ENCODE measurements around the gene RSBN1.
"Not testable (repeated sequence)": the region's sequence is repeated elsewhere in the genome, so short reads cannot be mapped to it uniquely, and the experiment has no call there.

RSBN1 gene

DNA sequence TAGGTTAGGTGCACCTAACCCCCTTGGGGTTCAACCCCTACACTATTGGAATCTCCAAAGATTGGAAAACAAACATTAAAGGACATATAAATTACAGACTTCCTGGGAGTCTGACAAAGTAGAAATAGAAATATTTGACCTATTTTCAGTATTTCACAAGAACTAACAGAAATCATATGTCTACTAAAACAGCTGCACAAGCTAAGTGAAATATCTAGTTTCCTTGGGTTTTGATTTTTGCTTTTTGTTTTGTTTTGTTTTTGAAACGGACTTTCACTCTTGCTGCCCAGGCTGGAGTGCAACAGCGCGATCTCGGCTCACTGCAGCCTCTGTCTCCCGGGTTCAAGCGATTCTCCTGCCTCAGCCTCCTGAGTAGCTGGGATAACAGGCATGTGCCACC is 40.4 kb upstream of the RSBN1 start:
- not testable (repeated sequence) for H3K4me3 ChIP-seq (ENCODE audit: low read length in 2 of 2); H3K9me3 ChIP-seq (ENCODE audit: control insufficient read depth in 2 of 2, low read length in 2 of 2); H3K27ac ChIP-seq (ENCODE audit: low read length); H3K9ac ChIP-seq (ENCODE audit: low read length in 2 of 2); H3K27me3 ChIP-seq (ENCODE audit: control insufficient read depth in 1 of 2, insufficient read depth in 2 of 2, low read length in 2 of 2); H3K4me1 ChIP-seq (ENCODE audit: control insufficient read depth, insufficient read depth, low read length); H3K36me3 ChIP-seq (ENCODE audit: control insufficient read depth in 2 of 2, insufficient read depth in 2 of 2, low read length in 2 of 2)

DNA sequence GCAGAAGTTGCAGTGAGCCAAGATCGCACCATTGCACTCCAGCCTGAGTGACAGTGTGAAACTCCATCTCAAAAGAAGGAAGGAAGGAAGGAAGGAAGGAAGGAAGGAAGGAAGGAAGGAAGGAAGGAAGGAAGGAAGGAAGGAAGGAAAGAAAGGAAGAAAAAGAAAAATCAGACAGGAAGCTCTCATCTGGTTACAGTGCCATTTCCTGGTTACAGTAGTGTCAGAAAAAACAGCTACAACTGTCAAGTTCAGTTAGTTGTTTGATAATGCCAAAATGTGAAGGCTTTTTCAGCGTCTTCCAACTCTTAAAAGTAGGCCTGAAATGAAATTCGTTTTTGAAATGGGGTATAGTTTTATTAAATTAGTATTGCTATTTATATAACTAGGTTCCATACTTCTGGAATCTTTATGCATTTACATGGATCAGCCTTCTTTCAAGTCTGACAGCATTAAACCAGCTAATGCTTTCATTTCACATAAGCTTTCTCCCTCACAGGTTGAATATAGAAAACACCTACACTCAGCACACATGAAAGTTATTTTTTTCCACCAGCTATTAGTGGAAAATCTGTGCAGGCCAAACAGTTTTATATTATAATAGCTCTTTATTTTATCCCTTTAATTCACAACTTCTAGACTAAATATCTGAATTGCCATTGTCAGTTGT is 38.0 kb upstream of the RSBN1 start:
- H3K27me3 ChIP-seq (ENCODE audit: control insufficient read depth in 1 of 2, insufficient read depth in 2 of 2, low read length in 2 of 2), result no peaks in the 10 kb centered on the region
- no peak overlapping the region for H3K9ac ChIP-seq (ENCODE audit: low read length in 2 of 2)
- no peaks in the 10 kb centered on the region for H3K4me1 ChIP-seq (ENCODE audit: control insufficient read depth, insufficient read depth, low read length)
- H3K9me3 ChIP-seq (ENCODE audit: control insufficient read depth in 2 of 2, low read length in 2 of 2), result no peaks in the 10 kb centered on the region
- no peak overlapping the region for H3K27ac ChIP-seq (ENCODE audit: low read length)
- no peaks in the 10 kb centered on the region for H3K36me3 ChIP-seq (ENCODE audit: control insufficient read depth in 2 of 2, insufficient read depth in 2 of 2, low read length in 2 of 2)
- no peak overlapping the region for H3K4me3 ChIP-seq (ENCODE audit: low read length in 2 of 2)

DNA sequence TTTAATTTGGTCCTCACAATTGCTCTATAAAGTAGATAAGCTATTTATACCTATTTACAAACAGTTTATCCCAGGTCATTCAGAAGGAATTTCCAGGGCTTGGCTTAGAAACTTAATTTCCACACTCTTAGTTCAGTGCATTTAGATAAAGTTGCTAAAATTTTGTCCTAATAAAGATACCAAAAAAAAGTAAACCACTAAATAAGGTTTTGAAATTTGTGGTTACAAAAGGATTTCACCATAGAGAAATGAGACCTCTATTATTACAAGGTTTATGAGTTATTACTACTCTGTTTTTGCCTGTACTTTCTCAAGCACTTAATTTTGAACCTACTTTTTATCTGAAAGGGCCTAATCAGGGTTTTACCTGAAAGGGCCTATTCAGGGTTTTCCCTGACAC is 36.8 kb upstream of the RSBN1 start:
- H3K4me1 ChIP-seq (ENCODE audit: control insufficient read depth, insufficient read depth, low read length), result no peaks in the 10 kb centered on the region
- H3K27ac ChIP-seq (ENCODE audit: low read length), result no peak overlapping the region
- no peak overlapping the region for H3K4me3 ChIP-seq (ENCODE audit: low read length in 2 of 2)
- no peak overlapping the region for H3K9ac ChIP-seq (ENCODE audit: low read length in 2 of 2)
- H3K36me3 ChIP-seq (ENCODE audit: control insufficient read depth in 2 of 2, insufficient read depth in 2 of 2, low read length in 2 of 2), result no peaks in the 10 kb centered on the region
- H3K27me3 ChIP-seq (ENCODE audit: control insufficient read depth in 1 of 2, insufficient read depth in 2 of 2, low read length in 2 of 2), result no peaks in the 10 kb centered on the region
- H3K9me3 ChIP-seq (ENCODE audit: control insufficient read depth in 2 of 2, low read length in 2 of 2), result no peaks in the 10 kb centered on the region

DNA sequence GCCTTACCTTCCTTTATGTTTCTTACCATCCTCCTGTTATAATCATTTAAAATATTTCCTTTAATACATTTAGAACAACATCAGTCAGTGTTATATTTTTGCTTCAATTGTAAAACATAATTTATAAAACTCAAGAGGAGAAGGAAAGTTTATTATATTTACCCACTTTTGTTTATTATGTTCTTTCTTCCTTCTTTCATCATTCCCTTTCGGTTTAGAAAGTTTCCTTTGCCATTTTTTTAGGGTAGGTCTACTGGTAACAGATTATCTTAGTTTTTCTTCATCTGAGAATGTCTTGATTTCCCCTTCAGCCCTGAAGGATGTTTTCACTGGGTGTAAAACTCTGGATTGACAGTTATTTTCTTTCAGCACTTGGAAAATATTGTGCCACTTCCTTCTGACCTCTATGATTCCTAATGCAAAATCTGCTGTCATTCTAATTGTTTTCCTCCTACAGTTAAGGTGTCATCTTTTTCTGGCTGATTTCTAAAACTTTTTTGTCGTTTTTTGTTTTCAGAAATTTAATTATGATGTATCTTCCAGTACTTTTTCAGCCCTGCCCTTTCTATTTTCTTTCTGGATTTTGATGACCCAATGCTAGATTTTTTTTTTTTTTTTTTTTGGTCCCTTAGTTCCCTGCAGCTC is 34.2 kb upstream of the RSBN1 start:
- Histone ChIP-seq H3K9me3 (ENCODE audit: control insufficient read depth in 2 of 2, low read length in 2 of 2) (no peaks in the 10 kb centered on the region), H3K4me3 (ENCODE audit: low read length in 2 of 2) (no peak overlapping the region), H3K9ac (ENCODE audit: low read length in 2 of 2) (no peak overlapping the region), H3K4me1 (ENCODE audit: control insufficient read depth, insufficient read depth, low read length) (no peaks in the 10 kb centered on the region), H3K36me3 (ENCODE audit: control insufficient read depth in 2 of 2, insufficient read depth in 2 of 2, low read length in 2 of 2) (no peaks in the 10 kb centered on the region), H3K27ac (ENCODE audit: low read length) (no peak overlapping the region), H3K27me3 (ENCODE audit: control insufficient read depth in 1 of 2, insufficient read depth in 2 of 2, low read length in 2 of 2) (no peaks in the 10 kb centered on the region)

DNA sequence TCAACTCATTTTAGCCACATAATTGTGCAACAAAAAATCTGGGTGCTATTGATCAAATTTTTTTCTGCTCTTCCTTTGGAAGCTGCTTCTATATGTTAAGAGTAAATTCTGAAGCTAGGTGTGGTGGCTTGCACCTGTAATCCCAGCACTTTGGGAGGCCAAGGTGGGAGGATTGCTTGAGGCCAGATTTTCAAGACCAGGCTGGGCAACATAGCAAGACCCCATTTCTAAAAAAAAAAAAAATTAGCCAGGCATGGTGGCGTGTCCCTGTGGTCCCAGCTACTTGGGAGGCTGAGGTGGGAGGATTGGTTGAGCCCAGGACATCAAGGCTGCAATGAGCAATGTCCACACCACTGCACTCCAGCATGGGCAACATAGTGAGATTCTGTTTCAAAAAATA is 24.3 kb upstream of the RSBN1 start:
- no peak overlapping the region for H3K9ac ChIP-seq (ENCODE audit: low read length in 2 of 2)
- H3K27ac ChIP-seq (ENCODE audit: low read length), result no peak overlapping the region
- no peaks in the 10 kb centered on the region for H3K9me3 ChIP-seq (ENCODE audit: control insufficient read depth in 2 of 2, low read length in 2 of 2)
- no peaks in the 10 kb centered on the region for H3K27me3 ChIP-seq (ENCODE audit: control insufficient read depth in 1 of 2, insufficient read depth in 2 of 2, low read length in 2 of 2)
- H3K36me3 ChIP-seq (ENCODE audit: control insufficient read depth in 2 of 2, insufficient read depth in 2 of 2, low read length in 2 of 2), result no peaks in the 10 kb centered on the region
- no peak overlapping the region for H3K4me3 ChIP-seq (ENCODE audit: low read length in 2 of 2)
- no peaks in the 10 kb centered on the region for H3K4me1 ChIP-seq (ENCODE audit: control insufficient read depth, insufficient read depth, low read length)

DNA sequence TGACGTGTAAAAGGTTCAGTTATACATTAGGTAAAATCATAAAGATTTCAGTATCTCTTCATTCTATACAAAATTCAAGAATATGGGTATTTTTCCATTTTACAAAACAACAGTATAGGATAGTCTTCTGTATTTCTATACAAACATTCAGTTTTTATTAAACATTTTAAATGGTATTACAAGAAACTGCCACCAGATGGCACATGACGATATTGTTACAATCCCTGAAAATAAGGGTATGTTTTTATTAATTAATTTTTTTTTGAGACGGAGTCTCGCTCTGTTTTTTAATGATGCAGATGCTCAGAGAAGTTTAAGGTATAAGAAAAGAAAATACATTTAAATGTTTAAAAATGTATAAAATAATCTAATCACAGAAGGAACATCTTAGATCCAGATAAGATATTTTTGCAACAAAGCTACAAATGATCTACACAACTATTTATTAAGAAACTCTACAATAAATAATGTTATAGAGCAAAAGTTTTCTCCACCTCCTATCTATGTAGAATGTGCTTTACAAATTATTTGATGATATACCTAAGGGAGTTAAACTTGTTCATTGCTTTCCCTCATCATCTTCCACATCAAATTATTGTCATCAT is 23.5 kb upstream of the RSBN1 start:
- Histone ChIP-seq H3K4me1 (ENCODE audit: control insufficient read depth, insufficient read depth, low read length) (no peaks in the 10 kb centered on the region), H3K36me3 (ENCODE audit: control insufficient read depth in 2 of 2, insufficient read depth in 2 of 2, low read length in 2 of 2) (no peaks in the 10 kb centered on the region), H3K27me3 (ENCODE audit: control insufficient read depth in 1 of 2, insufficient read depth in 2 of 2, low read length in 2 of 2) (no peaks in the 10 kb centered on the region), H3K9me3 (ENCODE audit: control insufficient read depth in 2 of 2, low read length in 2 of 2) (no peaks in the 10 kb centered on the region), H3K27ac (ENCODE audit: low read length) (no peak overlapping the region), H3K9ac (ENCODE audit: low read length in 2 of 2) (no peak overlapping the region), H3K4me3 (ENCODE audit: low read length in 2 of 2) (no peak overlapping the region)

DNA sequence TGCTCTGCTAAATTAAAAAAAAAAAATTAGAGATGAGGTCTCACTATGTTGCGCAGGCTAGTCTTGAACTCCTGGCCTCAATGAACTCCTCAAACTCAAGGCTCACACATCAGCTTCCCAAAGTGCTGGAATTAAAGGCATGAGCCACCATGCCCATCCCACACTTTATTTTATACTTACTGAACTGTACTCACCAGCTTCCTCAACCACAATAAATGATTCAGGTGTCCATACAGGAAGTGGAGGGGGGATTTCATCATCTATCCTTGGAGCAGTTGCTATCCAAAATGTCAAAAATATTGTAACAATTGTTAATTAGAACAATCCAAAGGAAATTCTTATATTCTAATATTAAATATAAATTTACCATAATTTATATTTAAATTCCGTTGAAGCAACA is 22.4 kb upstream of the RSBN1 start:
- Histone ChIP-seq H3K9me3 (ENCODE audit: control insufficient read depth in 2 of 2, low read length in 2 of 2) (no peaks in the 10 kb centered on the region), H3K4me1 (ENCODE audit: control insufficient read depth, insufficient read depth, low read length) (no peaks in the 10 kb centered on the region), H3K9ac (ENCODE audit: low read length in 2 of 2) (no peak overlapping the region), H3K27ac (ENCODE audit: low read length) (no peak overlapping the region), H3K36me3 (ENCODE audit: control insufficient read depth in 2 of 2, insufficient read depth in 2 of 2, low read length in 2 of 2) (no peaks in the 10 kb centered on the region), H3K4me3 (ENCODE audit: low read length in 2 of 2) (no peak overlapping the region), H3K27me3 (ENCODE audit: control insufficient read depth in 1 of 2, insufficient read depth in 2 of 2, low read length in 2 of 2) (no peaks in the 10 kb centered on the region)

DNA sequence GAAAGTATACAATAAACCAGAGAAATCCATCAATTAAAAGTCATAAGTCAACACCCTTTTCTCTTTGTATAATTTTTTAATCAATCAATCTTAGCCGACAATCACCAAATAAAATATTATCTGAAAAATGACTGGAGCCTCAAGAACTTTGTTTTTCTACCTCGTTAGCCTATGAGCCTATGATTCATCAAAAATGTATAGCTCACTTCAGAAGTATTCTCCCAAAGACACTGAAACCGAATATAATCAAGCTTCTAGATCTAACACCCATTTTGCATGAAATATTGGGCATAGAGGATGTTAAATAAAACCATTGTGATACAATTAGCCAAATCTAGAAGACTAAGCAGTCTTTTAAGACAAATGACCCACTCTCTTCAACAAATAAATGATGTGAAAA is 17.8 kb upstream of the RSBN1 start:
- Histone ChIP-seq H3K36me3 (ENCODE audit: control insufficient read depth in 2 of 2, insufficient read depth in 2 of 2, low read length in 2 of 2) (no peaks in the 10 kb centered on the region), H3K9me3 (ENCODE audit: control insufficient read depth in 2 of 2, low read length in 2 of 2) (no peaks in the 10 kb centered on the region)

DNA sequence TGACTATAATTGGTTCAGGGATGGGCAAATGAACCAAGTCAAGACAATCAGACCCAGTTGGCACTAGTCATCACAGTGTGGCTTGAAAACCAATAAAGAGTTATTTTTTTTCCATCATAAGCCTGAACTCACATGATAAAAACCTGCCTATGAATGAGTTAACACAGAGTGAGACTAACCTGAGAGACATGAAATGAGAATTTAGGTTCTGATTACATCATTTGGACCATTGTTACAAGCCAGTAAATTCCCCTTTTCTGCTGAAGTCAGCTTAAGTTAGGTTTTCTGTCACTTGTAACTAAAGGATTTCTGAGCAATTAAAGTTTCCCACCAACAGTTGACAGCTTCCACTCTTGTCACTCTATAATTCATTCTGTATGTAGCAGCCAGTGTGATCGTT is 9.6 kb upstream of the RSBN1 start:
- H3K36me3 ChIP-seq (ENCODE audit: control insufficient read depth in 2 of 2, insufficient read depth in 2 of 2, low read length in 2 of 2), result no peaks in the 10 kb centered on the region
- H3K27me3 ChIP-seq (ENCODE audit: control insufficient read depth in 1 of 2, insufficient read depth in 2 of 2, low read length in 2 of 2), result no peaks in the 10 kb centered on the region
- H3K4me3 ChIP-seq (ENCODE audit: low read length in 2 of 2), result no peak overlapping the region
- no peak overlapping the region for H3K27ac ChIP-seq (ENCODE audit: low read length)
- H3K9me3 ChIP-seq (ENCODE audit: control insufficient read depth in 2 of 2, low read length in 2 of 2), result no peaks in the 10 kb centered on the region
- H3K9ac ChIP-seq (ENCODE audit: low read length in 2 of 2), result no peak overlapping the region
- no peaks in the 10 kb centered on the region for H3K4me1 ChIP-seq (ENCODE audit: control insufficient read depth, insufficient read depth, low read length)

More for the DNA sequence above, 17.8 kb upstream of the RSBN1 start:
- no peak overlapping the region for H3K27ac ChIP-seq (ENCODE audit: low read length)
- no peak overlapping the region for H3K9ac ChIP-seq (ENCODE audit: low read length in 2 of 2)
- H3K4me1 ChIP-seq (ENCODE audit: control insufficient read depth, insufficient read depth, low read length), result no peaks in the 10 kb centered on the region
- no peaks in the 10 kb centered on the region for H3K27me3 ChIP-seq (ENCODE audit: control insufficient read depth in 1 of 2, insufficient read depth in 2 of 2, low read length in 2 of 2)
- no peak overlapping the region for H3K4me3 ChIP-seq (ENCODE audit: low read length in 2 of 2)

DNA sequence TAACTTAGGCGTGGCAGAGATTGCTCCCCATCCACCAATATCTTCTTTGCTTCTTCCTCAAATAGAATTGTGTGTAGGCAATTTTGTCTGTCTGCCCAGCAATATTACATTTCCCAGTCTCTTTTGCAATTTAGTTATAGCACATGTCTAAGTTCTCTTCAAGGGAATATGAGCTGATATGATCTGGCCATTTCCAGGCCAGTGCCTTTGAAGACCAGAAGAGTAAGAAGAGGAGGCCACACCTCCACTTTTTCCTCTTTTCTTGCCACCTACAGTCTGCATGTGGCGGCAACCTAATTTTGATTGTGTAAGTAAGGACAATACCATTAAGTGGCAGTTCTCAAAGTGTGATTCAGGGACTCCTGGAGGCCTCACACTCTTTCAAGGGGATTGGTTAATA is 6.3 kb upstream of the RSBN1 start:
- no peaks in the 10 kb centered on the region for H3K27me3 ChIP-seq (ENCODE audit: control insufficient read depth in 1 of 2, insufficient read depth in 2 of 2, low read length in 2 of 2)
- no peaks in the 10 kb centered on the region for H3K36me3 ChIP-seq (ENCODE audit: control insufficient read depth in 2 of 2, insufficient read depth in 2 of 2, low read length in 2 of 2)
- no peak overlapping the region for H3K4me3 ChIP-seq (ENCODE audit: low read length in 2 of 2)
- no peak overlapping the region for H3K27ac ChIP-seq (ENCODE audit: low read length)
- H3K9me3 ChIP-seq (ENCODE audit: control insufficient read depth in 2 of 2, low read length in 2 of 2), result no peaks in the 10 kb centered on the region
- H3K9ac ChIP-seq (ENCODE audit: low read length in 2 of 2), result no peak overlapping the region
- no peaks in the 10 kb centered on the region for H3K4me1 ChIP-seq (ENCODE audit: control insufficient read depth, insufficient read depth, low read length)

DNA sequence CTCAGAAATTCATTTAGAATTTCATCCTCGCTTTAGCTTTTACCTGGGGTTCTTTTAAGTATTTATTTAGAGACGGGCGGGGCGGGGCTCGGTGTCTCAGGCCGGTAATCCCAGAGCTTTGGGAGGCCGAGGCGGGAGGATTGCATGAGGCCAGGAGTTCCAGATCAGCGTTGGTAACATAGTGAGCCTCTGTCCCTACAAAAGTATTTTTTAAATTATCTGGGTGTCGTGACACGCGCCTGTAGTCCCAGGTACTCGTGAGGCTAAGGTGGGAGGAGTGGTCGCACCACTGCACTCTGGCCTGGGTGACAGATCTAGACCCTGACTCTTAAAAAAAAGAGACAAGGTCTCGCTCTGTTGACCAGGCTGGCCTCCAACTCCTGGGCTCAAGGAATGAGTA is 942 bp upstream of the RSBN1 start:
- no peak overlapping the region for H3K4me3 ChIP-seq (ENCODE audit: low read length in 2 of 2)
- H3K9me3 ChIP-seq (ENCODE audit: control insufficient read depth in 2 of 2, low read length in 2 of 2), result no peaks in the 10 kb centered on the region
- H3K36me3 ChIP-seq (ENCODE audit: control insufficient read depth in 2 of 2, insufficient read depth in 2 of 2, low read length in 2 of 2), result no peaks in the 10 kb centered on the region
- no peak overlapping the region for H3K27ac ChIP-seq (ENCODE audit: low read length)
- no peaks in the 10 kb centered on the region for H3K27me3 ChIP-seq (ENCODE audit: control insufficient read depth in 1 of 2, insufficient read depth in 2 of 2, low read length in 2 of 2)
- peaks cover 7% of the 10 kb centered on the region for H3K4me1 ChIP-seq (ENCODE audit: control insufficient read depth, insufficient read depth, low read length)
- peak overlapping the region in 1 of 2 donors; percentile 81 for H3K9ac ChIP-seq (ENCODE audit: low read length in 2 of 2)

All from stomach smooth muscle (tissue), 2 donors.